H1 (cell line): ENCODE results near the gene PIGT. TPM values are rescaled to one million over a fixed set of nuclear protein-coding genes. Genes with fewer than 3 reads are reported as not detected.

ENCODE experiments used
- CTCF ChIA-PET: fragments of 300-600 bp; sonication (Branson Sonifier 250); formaldehyde crosslinking; loops from one replicate; lab custom pipeline; 2021; ENCODE audit not compliant: partially characterized antibody; lab: Charles Lee
- POLR2A ChIA-PET: fragments of 300-600 bp; sonication (Branson Sonifier 250); formaldehyde crosslinking; loops from one replicate; lab custom pipeline; 2021; ENCODE audit warnings: inconsistent platforms; ENCODE audit not compliant: partially characterized antibody; lab: Charles Lee
- DNase-seq, 2 experiments: peaks; one replicate each; pipeline versions ENCODE4 v3.0.0 to v3.0.0-alpha.2; 2010 to 2022; ENCODE audit warnings: low spot score in 2 of 2, low read depth in 1 of 2, mixed read lengths in 1 of 2
- FAIRE-seq: peaks from 2 replicates; lab custom pipeline; 2011; peaks lifted over from hg19 to GRCh38; lab: Jason Lieb, UNC
- H2AFZ ChIP-seq: 2 replicates; pipeline ENCODE4 v1.8.1; 2012; ENCODE audit warnings: low read length, inconsistent platforms
- H2AK5ac ChIP-seq: 2 replicates; pipeline ENCODE4 v1.6.1; 2013; ENCODE audit warnings: low read depth, low read length
- H2BK120ac ChIP-seq: replicated peaks from 2 replicates; pipeline ENCODE3; 2013; ENCODE audit warnings: low read depth, low read length, inconsistent platforms
- H2BK12ac ChIP-seq: 2 replicates; pipeline ENCODE4 v1.6.1; 2013; ENCODE audit warnings: low read depth, low read length
- H2BK15ac ChIP-seq: 2 replicates; pipeline ENCODE4 v1.6.1; 2013; ENCODE audit warnings: low read length
- H2BK20ac ChIP-seq: 2 replicates; pipeline ENCODE4 v1.6.1; 2013; ENCODE audit warnings: low read length
- H2BK5ac ChIP-seq: 2 replicates; pipeline ENCODE4 v1.6.1; 2013; ENCODE audit warnings: low read depth, low read length
- H3K14ac ChIP-seq: 2 replicates; pipeline ENCODE4 v1.6.1; 2013; ENCODE audit warnings: inconsistent platforms; ENCODE audit not compliant: insufficient read length
- H3K18ac ChIP-seq: 2 replicates; pipeline ENCODE4 v1.6.1; 2013; ENCODE audit warnings: low read length; ENCODE audit errors: extremely low read depth
- H3K23ac ChIP-seq: 2 replicates; pipeline ENCODE4 v1.6.1; 2013; ENCODE audit warnings: inconsistent platforms; ENCODE audit not compliant: insufficient read length
- H3K23me2 ChIP-seq: 2 replicates; pipeline ENCODE4 v1.6.1; 2013; ENCODE audit warnings: low read depth, low read length
- H3K27ac ChIP-seq: 2 replicates; pipeline ENCODE4 v1.6.1; 2011; ENCODE audit warnings: low read depth, low read length, inconsistent platforms
- H3K27me3 ChIP-seq, 4 experiments: replicated peaks in 1 of 4; 1 replicate in 1 of 4; 2 replicates in 3 of 4; pipeline versions ENCODE4 v1.6.1 to v1.8.1; 2011 to 2013; ENCODE audit warnings: low read length in 3 of 4, mild to moderate bottlenecking in 3 of 4, inconsistent platforms in 2 of 4, mixed read lengths in 2 of 4, moderate library complexity in 1 of 4; ENCODE audit not compliant: control insufficient read depth in 3 of 4, insufficient read depth in 3 of 4; ENCODE audit errors: extremely low read depth in 1 of 4
- H3K36me3 ChIP-seq, 4 experiments: 2 replicates each; pipeline versions ENCODE4 v1.6.1 to v1.8.1; 2011 to 2013; ENCODE audit warnings: mild to moderate bottlenecking in 4 of 4, low read length in 3 of 4, moderate library complexity in 2 of 4, control low read depth in 1 of 4, inconsistent platforms in 1 of 4; ENCODE audit not compliant: insufficient read depth in 4 of 4, control insufficient read depth in 2 of 4
- H3K4ac ChIP-seq: replicated peaks from 2 replicates; pipeline ENCODE3; 2013; ENCODE audit warnings: low read length, low read depth, mixed read lengths, inconsistent platforms; ENCODE audit not compliant: insufficient read length
- H3K4me1 ChIP-seq, 4 experiments: replicated peaks in 1 of 4; 1 replicate in 1 of 4; 2 replicates in 3 of 4; pipeline versions ENCODE4 v1.6.1 to v1.8.1; 2011 to 2013; ENCODE audit warnings: low read length in 3 of 4, inconsistent platforms in 2 of 4, mixed read lengths in 1 of 4; ENCODE audit not compliant: insufficient read depth in 4 of 4, control insufficient read depth in 3 of 4
- H3K4me2 ChIP-seq, 2 experiments: 2 replicates each; pipeline versions ENCODE4 v1.6.1 to v1.8.1; 2011 to 2013; ENCODE audit warnings: low read depth in 2 of 2, low read length in 2 of 2, control low read depth in 1 of 2, inconsistent platforms in 1 of 2, mild to moderate bottlenecking in 1 of 2; ENCODE audit not compliant: insufficient read depth in 1 of 2
- H3K4me3 ChIP-seq, 4 experiments: fragments of 200-600, 300-600 bp in 1 of 4; sonication (generic), shearing (Covaris generic), sonication (Bioruptor Twin) in 1 of 4; 2 replicates each; pipeline versions ENCODE4 v1.5.1 to v1.8.1; 2011 to 2016; ENCODE audit warnings: low read length in 4 of 4, low read depth in 3 of 4, control low read depth in 2 of 4, inconsistent platforms in 2 of 4, mild to moderate bottlenecking in 2 of 4, mixed read lengths in 1 of 4, moderate library complexity in 1 of 4; ENCODE audit not compliant: insufficient read depth in 2 of 4; ENCODE audit errors: extremely low read depth in 1 of 4
- H3K56ac ChIP-seq: replicated peaks from 2 replicates; pipeline ENCODE3; 2013; ENCODE audit warnings: low read depth, mild to moderate bottlenecking, mixed read lengths, low read length, inconsistent platforms; ENCODE audit not compliant: insufficient read length
- H3K79me1 ChIP-seq: 2 replicates; pipeline ENCODE4 v1.6.1; 2013; ENCODE audit warnings: low read depth, low read length, control low read depth
- H3K79me2 ChIP-seq, 2 experiments: 2 replicates each; pipeline versions ENCODE4 v1.6.1 to v1.8.1; 2012 to 2013; ENCODE audit warnings: low read length in 2 of 2, mild to moderate bottlenecking in 2 of 2, inconsistent platforms in 1 of 2; ENCODE audit not compliant: insufficient read depth in 2 of 2, control insufficient read depth in 1 of 2
- H3K9ac ChIP-seq, 4 experiments: replicated peaks in 1 of 4; 1 replicate in 1 of 4; 2 replicates in 3 of 4; pipeline versions ENCODE4 v1.6.1 to v1.8.1; 2011 to 2013; ENCODE audit warnings: low read depth in 3 of 4, low read length in 3 of 4, control low read depth in 2 of 4, mild to moderate bottlenecking in 2 of 4, moderate library complexity in 2 of 4, inconsistent platforms in 1 of 4; ENCODE audit errors: extremely low read depth in 1 of 4
- H3K9me3 ChIP-seq, 2 experiments: 2 replicates each; pipeline versions ENCODE4 v1.6.1 to v1.8.1; 2012 to 2013; ENCODE audit warnings: mild to moderate bottlenecking in 2 of 2, moderate library complexity in 2 of 2, control low read depth in 1 of 2, inconsistent platforms in 1 of 2, low read depth in 1 of 2, low read length in 1 of 2, mixed read lengths in 1 of 2; ENCODE audit not compliant: insufficient read depth in 2 of 2
- H4K20me1 ChIP-seq, 2 experiments: replicated peaks in 1 of 2; 2 replicates each; pipeline versions ENCODE3 to v1.8.1; 2011 to 2013; ENCODE audit warnings: inconsistent platforms in 2 of 2, low read length in 2 of 2, mild to moderate bottlenecking in 1 of 2; ENCODE audit not compliant: insufficient read depth in 2 of 2, control insufficient read depth in 1 of 2
- H4K5ac ChIP-seq: 2 replicates; pipeline ENCODE4 v1.6.1; 2013; ENCODE audit warnings: low read length, low read depth, mixed read lengths, inconsistent platforms; ENCODE audit not compliant: insufficient read length
- H4K8ac ChIP-seq: 2 replicates; pipeline ENCODE4 v1.8.0; 2013; ENCODE audit warnings: mild to moderate bottlenecking, moderate library complexity, low read length, inconsistent platforms; ENCODE audit not compliant: insufficient read depth; ENCODE audit errors: extremely low read depth
- H4K91ac ChIP-seq: replicated peaks from 2 replicates; pipeline ENCODE3; 2013; ENCODE audit warnings: low read length, mixed read lengths, inconsistent platforms; ENCODE audit not compliant: insufficient read length
- BCL11A ChIP-seq, 2 experiments: IDR thresholded peaks; one replicate each; pipeline ENCODE4 v1.6.1; 2011; ENCODE audit warnings: low read depth in 2 of 2, low read length in 2 of 2, mild to moderate bottlenecking in 2 of 2
- JUN ChIP-seq: IDR thresholded peaks from 2 replicates; pipeline ENCODE4 v1.6.1; 2011; ENCODE audit warnings: low read depth, mild to moderate bottlenecking, improper control_type of control experiment, low read length
- JUND ChIP-seq: IDR thresholded peaks from 2 replicates; pipeline ENCODE4 v1.6.1; 2011; ENCODE audit warnings: mild to moderate bottlenecking, improper control_type of control experiment, low read length
- SIN3A ChIP-seq, 2 experiments: IDR thresholded peaks in 1 of 2; conservative IDR thresholded peaks in 1 of 2; 2 replicates each; pipeline ENCODE4 v1.6.1; 2011 to 2012; ENCODE audit warnings: low read length in 2 of 2, improper control_type of control experiment in 1 of 2, low read depth in 1 of 2, mild to moderate bottlenecking in 1 of 2
- TAF7 ChIP-seq: optimal IDR thresholded peaks from 2 replicates; pipeline ENCODE3; 2011; ENCODE audit warnings: low read depth, mild to moderate bottlenecking, inconsistent platforms, low read length, moderate library complexity, borderline replicate concordance
- TEAD4 ChIP-seq: IDR thresholded peaks from 2 replicates; pipeline ENCODE4 v1.6.1; 2012; ENCODE audit warnings: low read depth, low read length, inconsistent platforms, mixed read lengths
- WGBS, 2 experiments: shearing (Covaris generic) in 1 of 2; methylation state at CpG; one replicate each; pipeline versions ENCODE4 v1.1.6 to v1.1.7; 2013 to 2015; ENCODE audit warnings: low lambda C conversion rate in 2 of 2, mixed read lengths in 2 of 2, inconsistent platforms in 1 of 2, low coverage in 1 of 2, missing lambda C conversion rate in 1 of 2; ENCODE audit not compliant: insufficient replicate concordance in 2 of 2, insufficient coverage in 1 of 2, insufficient read length in 1 of 2; ENCODE audit errors: extremely low coverage in 1 of 2, missing lambda C conversion rate in 1 of 2; 5-methylcytosine and 5-hydroxymethylcytosine counted together
- polyA plus RNA-seq, 7 experiments: library from polyadenylated mRNA; depleted of rRNA in 3 of 7; stranded (reverse) in 5 of 7; unstranded in 2 of 7; fragments of >200 nt in 5 of 7; fragments of 200-250 nt in 2 of 7; gene quantifications; 1 replicate in 5 of 7; 2 replicates in 1 of 7; 4 replicates in 1 of 7; pipeline versions ENCODE4 v1.2.1 to v1.2.3, GENCODE V29; 2011 to 2013; ENCODE audit warnings: missing spikeins in 2 of 7, mixed read lengths in 2 of 7
- total RNA-seq: library from RNA; stranded (reverse); fragmentation: NEBNext Ultra II Directional; extraction: Animal tissue kit (Norgen Biotek cat#: 25700); gene quantifications from 2 replicates; pipeline ENCODE4 v1.2.1, GENCODE V29; 2021
- TF ChIP-seq, protein P1 (sequence below): IDR thresholded peaks from 2 replicates; pipeline ENCODE4 v1.6.1; 2011; ENCODE audit warnings: low read length, improper control_type of control experiment

Gene PIGT
- total and polyA plus RNA-seq, 2 of the 8 experiments (the other 6 are each of a cell fraction or from before 2014, with no cell fraction given): 66.0 to 89.7 TPM

DNA sequence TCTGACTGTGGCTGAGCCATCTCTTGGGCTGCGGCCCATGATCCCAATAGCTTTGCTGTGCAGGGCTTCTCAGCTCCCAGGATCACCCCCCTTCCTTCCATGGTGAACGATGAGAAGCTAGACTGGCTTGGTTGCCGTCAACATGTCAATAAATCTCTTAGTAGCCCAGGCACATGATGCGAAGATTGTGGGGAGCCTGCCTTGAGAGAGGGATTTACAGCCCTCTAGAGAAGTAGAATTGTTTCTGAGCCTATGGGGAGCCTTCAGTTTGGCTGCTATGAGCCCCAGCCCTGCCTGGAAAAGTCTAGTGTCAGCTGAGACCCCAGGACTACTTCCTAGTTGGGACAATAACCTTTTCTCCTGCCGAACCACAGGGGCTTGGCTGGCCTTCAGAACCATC is 3.3 kb upstream of the PIGT start:
- no peak overlapping the region for H3K14ac ChIP-seq
- H3K27me3 ChIP-seq: no peaks in the 10 kb centered on the region
- H4K8ac ChIP-seq: no peak overlapping the region
- no peak overlapping the region for H3K4me3 ChIP-seq
- no peak overlapping the region for H3K56ac ChIP-seq
- no peak overlapping the region for H2BK120ac ChIP-seq
- H3K9me3 ChIP-seq: no peaks in the 10 kb centered on the region
- no peak overlapping the region for H3K4me2 ChIP-seq
- H3K36me3 ChIP-seq: peaks cover 5 to 15% (median 13%) of the 10 kb centered on the region in 4 experiments
- peaks cover 7% of the 10 kb centered on the region for H3K23me2 ChIP-seq
- H2BK12ac ChIP-seq: no peak overlapping the region
- H2AK5ac ChIP-seq: no peak overlapping the region
- no peak overlapping the region for H2AFZ ChIP-seq
- DNase-seq: no peak
- peaks cover 5 to 6% of the 10 kb centered on the region in 2 experiments for H4K20me1 ChIP-seq
- H3K27ac ChIP-seq: no peak overlapping the region
- POLR2A ChIA-PET: interaction anchor here (0.9 to 1.5 kb wide), 5 partner anchors 9 to 65 kb away, joined by 3 to 4 read pairs (median 3); no protein-coding TSS in a partner anchor
- H4K91ac ChIP-seq: no peak overlapping the region
- H2BK20ac ChIP-seq: no peak overlapping the region
- TF ChIP-seq, protein P1, sequence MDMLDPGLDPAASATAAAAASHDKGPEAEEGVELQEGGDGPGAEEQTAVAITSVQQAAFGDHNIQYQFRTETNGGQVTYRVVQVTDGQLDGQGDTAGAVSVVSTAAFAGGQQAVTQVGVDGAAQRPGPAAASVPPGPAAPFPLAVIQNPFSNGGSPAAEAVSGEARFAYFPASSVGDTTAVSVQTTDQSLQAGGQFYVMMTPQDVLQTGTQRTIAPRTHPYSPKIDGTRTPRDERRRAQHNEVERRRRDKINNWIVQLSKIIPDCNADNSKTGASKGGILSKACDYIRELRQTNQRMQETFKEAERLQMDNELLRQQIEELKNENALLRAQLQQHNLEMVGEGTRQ: no peak
- TF ChIP-seq JUN (no peak), SIN3A (conservative IDR thresholded peaks at IDR 0.05 in 1 of 2, IDR thresholded peaks at IDR 0.05 in 1 of 2; ENCODE audit: low read depth in 1 of 2, low read length in 2 of 2) (no peak), BCL11A (IDR thresholded peaks at IDR 0.05; ENCODE audit: low read depth in 2 of 2, low read length in 2 of 2) (no peak), TEAD4 (no peak), TAF7 (no peak), JUND (no peak)
- no peak overlapping the region for H3K18ac ChIP-seq
- whole genome bisulfite sequencing, 2 experiments: 89% methylated on average over 5 of the region's 5 CpGs; no CpG with 5 or more reads in 1 of the 2 experiments
- H3K4me1 ChIP-seq: peaks cover 0 to 8% (median 4%) of the 10 kb centered on the region in 4 experiments; a peak in 5 of 7 replicates
- CTCF ChIA-PET: interaction anchor here (0.9 to 12.6 kb wide), 14 partner anchors 15 to 216 kb away, joined by 3 to 127 read pairs (median 3); partner anchors contain the start of gene TP53TG5
- H3K79me2 ChIP-seq: peaks cover 0 to 17% of the 10 kb centered on the region in 2 experiments; a peak in 2 of 4 replicates
- no peak overlapping the region for H2BK5ac ChIP-seq
- H3K9ac ChIP-seq: no peak overlapping the region
- FAIRE-seq: no peak
- no peak overlapping the region for H4K5ac ChIP-seq
- H3K23ac ChIP-seq: no peak overlapping the region
- no peak overlapping the region for H2BK15ac ChIP-seq
- H3K4ac ChIP-seq: no peak overlapping the region
- peaks cover 3% of the 10 kb centered on the region for H3K79me1 ChIP-seq
